GM23338 (cell line): ENCODE measurements around the gene ABCF2. TPM values are rescaled to one million over a fixed set of nuclear protein-coding genes. Genes with fewer than 3 reads are reported as not detected.

Source experiments
- ATAC-seq: fragments of 200-7000 bp; cut with Tn5 transposase; 3 replicates; pipeline ENCODE4 v1.9.1; 2020
- DNase-seq: peaks from one replicate; pipeline ENCODE4 v3.0.0-alpha.2; 2015; ENCODE audit warnings: low spot score
- H2AFZ ChIP-seq: fragments of 200-600 bp; sonication (generic); 2 replicates; pipeline ENCODE4 v1.8.0; 2016; ENCODE audit warnings: antibody characterized with exemption, mild to moderate bottlenecking, moderate library complexity
- H3F3A ChIP-seq: fragments of 200-600 bp; sonication (generic); replicated peaks from 2 replicates; pipeline ENCODE4 v1.8.0; 2017; ENCODE audit warnings: antibody characterized with exemption, mixed run types, low read depth
- H3K27ac ChIP-seq: fragments of 200-600 bp; sonication (generic); 2 replicates; pipeline ENCODE4 v1.6.1; 2016; ENCODE audit warnings: low read depth
- H3K27me3 ChIP-seq: fragments of 200-600 bp; sonication (generic); 2 replicates; pipeline ENCODE4 v1.8.0; 2016; ENCODE audit warnings: mild to moderate bottlenecking, mixed run types, moderate library complexity; ENCODE audit not compliant: insufficient read depth
- H3K36me3 ChIP-seq: fragments of 200-600 bp; sonication (generic); 2 replicates; pipeline ENCODE4 v1.8.0; 2016; ENCODE audit warnings: mild to moderate bottlenecking; ENCODE audit not compliant: insufficient read depth
- H3K4me1 ChIP-seq: fragments of 200-600 bp; sonication (generic); 2 replicates; pipeline ENCODE4 v1.8.0; 2016; ENCODE audit warnings: mild to moderate bottlenecking, moderate library complexity; ENCODE audit not compliant: insufficient read depth
- H3K4me2 ChIP-seq: fragments of 200-600 bp; sonication (generic); 2 replicates; pipeline ENCODE4 v1.7.1; 2017; ENCODE audit warnings: mixed run types
- H3K4me3 ChIP-seq: fragments of 200-600 bp; sonication (generic); 2 replicates; pipeline ENCODE4 v1.6.1; 2016; ENCODE audit warnings: mixed run types
- H3K79me2 ChIP-seq: fragments of 200-600 bp; sonication (generic); replicated peaks from 2 replicates; pipeline ENCODE4 v1.8.0; 2017; ENCODE audit warnings: mild to moderate bottlenecking; ENCODE audit not compliant: insufficient read depth
- H3K9me2 ChIP-seq: fragments of 200-600 bp; sonication (generic); 2 replicates; pipeline ENCODE4 v1.8.0; 2017; ENCODE audit not compliant: insufficient read depth
- H4K20me1 ChIP-seq: fragments of 200-600 bp; sonication (generic); replicated peaks from 2 replicates; pipeline ENCODE4 v1.8.0; 2017; ENCODE audit warnings: mild to moderate bottlenecking; ENCODE audit not compliant: insufficient read depth
- H3K27ac Mint-ChIP-seq: 2 replicates; pipeline ENCODE4 v1.8.0; 2020; ENCODE audit warnings: inconsistent platforms, mild to moderate bottlenecking, moderate library complexity, mixed read lengths
- H3K27me3 Mint-ChIP-seq: 3 replicates; pipeline ENCODE4 v1.8.0; 2022; ENCODE audit warnings: low read depth, mild to moderate bottlenecking, moderate library complexity, mixed read lengths, inconsistent platforms; ENCODE audit not compliant: insufficient read depth, poor library complexity
- H3K36me3 Mint-ChIP-seq: 3 replicates; pipeline ENCODE4 v1.8.0; 2021; ENCODE audit warnings: low read depth, mild to moderate bottlenecking, inconsistent platforms, moderate library complexity, mixed read lengths
- H3K4me1 Mint-ChIP-seq: 3 replicates; pipeline ENCODE4 v1.8.0; 2020; ENCODE audit warnings: mild to moderate bottlenecking, inconsistent platforms, mixed read lengths
- H3K4me3 Mint-ChIP-seq: 3 replicates; pipeline ENCODE4 v1.8.0; 2021; ENCODE audit warnings: moderate library complexity, mild to moderate bottlenecking, inconsistent platforms, mixed read lengths
- H3K9me3 Mint-ChIP-seq: 3 replicates; pipeline ENCODE4 v1.8.0; 2020; ENCODE audit warnings: moderate library complexity, mild to moderate bottlenecking, inconsistent platforms, mixed read lengths
- EZH2phosphoT487 ChIP-seq: fragments of 200-600 bp; sonication (generic); IDR thresholded peaks from one replicate; pipeline ENCODE4 v1.8.1; 2018; ENCODE audit warnings: antibody characterized with exemption; ENCODE audit not compliant: unreplicated experiment
- JUNB ChIP-seq: IDR thresholded peaks from one replicate; pipeline ENCODE4 v1.6.1; 2016; ENCODE audit warnings: antibody characterized with exemption; ENCODE audit not compliant: unreplicated experiment
- NANOG ChIP-seq: IDR thresholded peaks from 2 replicates; pipeline ENCODE4 v1.6.1; 2016; ENCODE audit warnings: antibody characterized with exemption, borderline replicate concordance
- STAT1 ChIP-seq: IDR thresholded peaks from one replicate; pipeline ENCODE4 v1.6.1; 2016; ENCODE audit warnings: antibody characterized with exemption; ENCODE audit not compliant: unreplicated experiment
- polyA plus RNA-seq: library from polyadenylated mRNA; unstranded; fragments of >200 nt; fragmentation: Nextera tagmentation; extraction: Ambion mirVana; gene quantifications from 2 replicates; pipeline ENCODE4 v1.2.1, GENCODE V29; 2016
- total RNA-seq: library from RNA; depleted of rRNA; stranded (reverse); fragments of >200 nt; shearing (Covaris generic); gene quantifications from 2 replicates; pipeline ENCODE4 v1.2.3, GENCODE V29; 2014
- TF ChIP-seq, protein P1 (sequence below), 2 experiments: fragments of 200-600 bp in 1 of 2; sonication (generic) in 1 of 2; conservative IDR thresholded peaks; 2 replicates each; pipeline versions ENCODE4 v1.5.1 to v1.6.1; 2016 to 2017; ENCODE audit warnings: antibody characterized with exemption in 2 of 2, low read depth in 2 of 2, mild to moderate bottlenecking in 2 of 2, moderate library complexity in 1 of 2
- TF ChIP-seq, protein P2 (sequence below): fragments of 250-450 bp; sonication (Bioruptor Pico); IDR thresholded peaks from 2 replicates; pipeline ENCODE4 v1.5.0; 2020; ENCODE audit warnings: mild to moderate bottlenecking, moderate library complexity

Gene ABCF2
- total and polyA plus RNA-seq, 2 experiments from 2014 or later: 18.7 to 58.7 TPM

DNA sequence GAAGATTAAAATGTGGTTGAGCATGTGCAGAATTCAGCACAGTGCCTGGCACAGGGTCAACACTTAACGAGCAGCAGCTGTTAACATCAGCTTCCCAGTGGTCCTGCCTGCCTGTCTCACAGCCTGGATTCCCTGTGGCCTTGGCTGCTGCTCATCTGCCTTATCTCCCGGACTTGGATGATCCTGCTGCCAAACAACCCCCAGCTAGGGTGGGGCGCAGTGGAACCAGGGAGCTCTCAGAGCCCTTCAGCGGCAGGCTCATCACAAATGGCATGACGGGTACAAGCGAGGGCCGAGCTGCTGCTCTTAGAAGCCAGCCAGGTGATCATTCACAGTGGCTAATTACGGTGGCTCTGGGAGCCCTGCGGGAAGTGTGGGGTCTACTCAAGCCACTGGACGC is 34.5 kb upstream of the ABCF2 start:
- H3F3A ChIP-seq: no peaks in the 10 kb centered on the region
- no peaks in the 10 kb centered on the region for H3K36me3 ChIP-seq
- no peak overlapping the region for H2AFZ ChIP-seq
- H4K20me1 ChIP-seq: no peaks in the 10 kb centered on the region
- peaks cover 15% of the 10 kb centered on the region for H3K27me3 Mint-ChIP-seq
- H3K4me1 Mint-ChIP-seq: peaks cover 10% of the 10 kb centered on the region
- H3K9me3 Mint-ChIP-seq: no peaks in the 10 kb centered on the region
- H3K4me3 ChIP-seq: no peak overlapping the region
- no peaks in the 10 kb centered on the region for H3K27me3 ChIP-seq
- H3K4me3 Mint-ChIP-seq: no peak overlapping the region
- TF ChIP-seq NANOG (no peak), JUNB (no peak)
- TF ChIP-seq, protein P1, sequence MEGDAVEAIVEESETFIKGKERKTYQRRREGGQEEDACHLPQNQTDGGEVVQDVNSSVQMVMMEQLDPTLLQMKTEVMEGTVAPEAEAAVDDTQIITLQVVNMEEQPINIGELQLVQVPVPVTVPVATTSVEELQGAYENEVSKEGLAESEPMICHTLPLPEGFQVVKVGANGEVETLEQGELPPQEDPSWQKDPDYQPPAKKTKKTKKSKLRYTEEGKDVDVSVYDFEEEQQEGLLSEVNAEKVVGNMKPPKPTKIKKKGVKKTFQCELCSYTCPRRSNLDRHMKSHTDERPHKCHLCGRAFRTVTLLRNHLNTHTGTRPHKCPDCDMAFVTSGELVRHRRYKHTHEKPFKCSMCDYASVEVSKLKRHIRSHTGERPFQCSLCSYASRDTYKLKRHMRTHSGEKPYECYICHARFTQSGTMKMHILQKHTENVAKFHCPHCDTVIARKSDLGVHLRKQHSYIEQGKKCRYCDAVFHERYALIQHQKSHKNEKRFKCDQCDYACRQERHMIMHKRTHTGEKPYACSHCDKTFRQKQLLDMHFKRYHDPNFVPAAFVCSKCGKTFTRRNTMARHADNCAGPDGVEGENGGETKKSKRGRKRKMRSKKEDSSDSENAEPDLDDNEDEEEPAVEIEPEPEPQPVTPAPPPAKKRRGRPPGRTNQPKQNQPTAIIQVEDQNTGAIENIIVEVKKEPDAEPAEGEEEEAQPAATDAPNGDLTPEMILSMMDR (conservative IDR thresholded peaks at IDR 0.05; ENCODE audit: low read depth in 2 of 2): no peak
- H3K79me2 ChIP-seq: no peaks in the 10 kb centered on the region
- H3K36me3 Mint-ChIP-seq: no peaks in the 10 kb centered on the region
- no peak overlapping the region for H3K27ac Mint-ChIP-seq
- ATAC-seq: no peak
- no peaks in the 10 kb centered on the region for H3K4me1 ChIP-seq
- H3K4me2 ChIP-seq: no peak overlapping the region
- DNase-seq: no peak
- no peak overlapping the region for H3K27ac ChIP-seq
- no peaks in the 10 kb centered on the region for H3K9me2 ChIP-seq

DNA sequence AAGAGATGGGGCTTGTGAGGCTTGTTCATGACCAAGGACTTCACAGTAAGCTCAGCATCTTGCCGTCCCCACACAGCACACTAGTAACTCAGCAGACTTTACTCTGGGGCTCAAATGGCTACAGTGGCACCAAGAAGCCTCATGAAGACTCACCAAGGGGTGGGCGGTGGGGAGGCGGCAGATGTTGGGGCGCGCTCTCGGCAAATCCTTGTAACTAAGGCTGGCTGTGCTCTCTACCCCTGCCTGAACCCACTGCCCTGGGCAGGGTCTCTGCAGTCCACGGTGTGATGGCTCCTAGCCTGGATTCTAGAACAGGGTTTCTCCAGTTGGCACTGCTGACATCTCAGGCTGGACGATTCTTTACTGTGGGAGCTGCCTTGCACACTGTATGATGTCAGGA is 33.9 kb upstream of the ABCF2 start:
- no peaks in the 10 kb centered on the region for H3K79me2 ChIP-seq
- Mint-ChIP-seq H3K27ac (no peak overlapping the region), H3K36me3 (no peaks in the 10 kb centered on the region), H3K9me3 (no peaks in the 10 kb centered on the region), H3K4me3 (no peak overlapping the region), H3K27me3 (peaks cover 15% of the 10 kb centered on the region), H3K4me1 (peaks cover 10% of the 10 kb centered on the region)
- H3K27me3 ChIP-seq: no peaks in the 10 kb centered on the region
- no peak overlapping the region for H2AFZ ChIP-seq
- H3K9me2 ChIP-seq: no peaks in the 10 kb centered on the region
- no peaks in the 10 kb centered on the region for H3K36me3 ChIP-seq
- TF ChIP-seq, protein P2, sequence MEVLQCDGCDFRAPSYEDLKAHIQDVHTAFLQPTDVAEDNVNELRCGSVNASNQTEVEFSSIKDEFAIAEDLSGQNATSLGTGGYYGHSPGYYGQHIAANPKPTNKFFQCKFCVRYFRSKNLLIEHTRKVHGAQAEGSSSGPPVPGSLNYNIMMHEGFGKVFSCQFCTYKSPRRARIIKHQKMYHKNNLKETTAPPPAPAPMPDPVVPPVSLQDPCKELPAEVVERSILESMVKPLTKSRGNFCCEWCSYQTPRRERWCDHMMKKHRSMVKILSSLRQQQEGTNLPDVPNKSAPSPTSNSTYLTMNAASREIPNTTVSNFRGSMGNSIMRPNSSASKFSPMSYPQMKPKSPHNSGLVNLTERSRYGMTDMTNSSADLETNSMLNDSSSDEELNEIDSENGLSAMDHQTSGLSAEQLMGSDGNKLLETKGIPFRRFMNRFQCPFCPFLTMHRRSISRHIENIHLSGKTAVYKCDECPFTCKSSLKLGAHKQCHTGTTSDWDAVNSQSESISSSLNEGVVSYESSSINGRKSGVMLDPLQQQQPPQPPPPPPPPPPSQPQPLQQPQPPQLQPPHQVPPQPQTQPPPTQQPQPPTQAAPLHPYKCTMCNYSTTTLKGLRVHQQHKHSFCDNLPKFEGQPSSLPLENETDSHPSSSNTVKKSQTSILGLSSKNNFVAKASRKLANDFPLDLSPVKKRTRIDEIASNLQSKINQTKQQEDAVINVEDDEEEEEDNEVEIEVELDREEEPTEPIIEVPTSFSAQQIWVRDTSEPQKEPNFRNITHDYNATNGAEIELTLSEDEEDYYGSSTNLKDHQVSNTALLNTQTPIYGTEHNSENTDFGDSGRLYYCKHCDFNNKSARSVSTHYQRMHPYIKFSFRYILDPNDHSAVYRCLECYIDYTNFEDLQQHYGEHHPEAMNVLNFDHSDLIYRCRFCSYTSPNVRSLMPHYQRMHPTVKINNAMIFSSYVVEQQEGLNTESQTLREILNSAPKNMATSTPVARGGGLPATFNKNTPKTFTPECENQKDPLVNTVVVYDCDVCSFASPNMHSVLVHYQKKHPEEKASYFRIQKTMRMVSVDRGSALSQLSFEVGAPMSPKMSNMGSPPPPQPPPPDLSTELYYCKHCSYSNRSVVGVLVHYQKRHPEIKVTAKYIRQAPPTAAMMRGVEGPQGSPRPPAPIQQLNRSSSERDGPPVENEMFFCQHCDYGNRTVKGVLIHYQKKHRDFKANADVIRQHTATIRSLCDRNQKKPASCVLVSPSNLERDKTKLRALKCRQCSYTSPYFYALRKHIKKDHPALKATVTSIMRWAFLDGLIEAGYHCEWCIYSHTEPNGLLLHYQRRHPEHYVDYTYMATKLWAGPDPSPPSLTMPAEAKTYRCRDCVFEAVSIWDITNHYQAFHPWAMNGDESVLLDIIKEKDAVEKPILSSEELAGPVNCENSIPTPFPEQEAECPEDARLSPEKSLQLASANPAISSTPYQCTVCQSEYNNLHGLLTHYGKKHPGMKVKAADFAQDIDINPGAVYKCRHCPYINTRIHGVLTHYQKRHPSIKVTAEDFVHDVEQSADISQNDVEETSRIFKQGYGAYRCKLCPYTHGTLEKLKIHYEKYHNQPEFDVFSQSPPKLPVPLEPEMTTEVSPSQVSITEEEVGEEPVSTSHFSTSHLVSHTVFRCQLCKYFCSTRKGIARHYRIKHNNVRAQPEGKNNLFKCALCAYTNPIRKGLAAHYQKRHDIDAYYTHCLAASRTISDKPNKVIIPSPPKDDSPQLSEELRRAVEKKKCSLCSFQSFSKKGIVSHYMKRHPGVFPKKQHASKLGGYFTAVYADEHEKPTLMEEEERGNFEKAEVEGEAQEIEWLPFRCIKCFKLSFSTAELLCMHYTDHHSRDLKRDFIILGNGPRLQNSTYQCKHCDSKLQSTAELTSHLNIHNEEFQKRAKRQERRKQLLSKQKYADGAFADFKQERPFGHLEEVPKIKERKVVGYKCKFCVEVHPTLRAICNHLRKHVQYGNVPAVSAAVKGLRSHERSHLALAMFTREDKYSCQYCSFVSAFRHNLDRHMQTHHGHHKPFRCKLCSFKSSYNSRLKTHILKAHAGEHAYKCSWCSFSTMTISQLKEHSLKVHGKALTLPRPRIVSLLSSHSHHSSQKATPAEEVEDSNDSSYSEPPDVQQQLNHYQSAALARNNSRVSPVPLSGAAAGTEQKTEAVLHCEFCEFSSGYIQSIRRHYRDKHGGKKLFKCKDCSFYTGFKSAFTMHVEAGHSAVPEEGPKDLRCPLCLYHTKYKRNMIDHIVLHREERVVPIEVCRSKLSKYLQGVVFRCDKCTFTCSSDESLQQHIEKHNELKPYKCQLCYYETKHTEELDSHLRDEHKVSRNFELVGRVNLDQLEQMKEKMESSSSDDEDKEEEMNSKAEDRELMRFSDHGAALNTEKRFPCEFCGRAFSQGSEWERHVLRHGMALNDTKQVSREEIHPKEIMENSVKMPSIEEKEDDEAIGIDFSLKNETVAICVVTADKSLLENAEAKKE: no peak
- TF ChIP-seq JUNB: no peak
- TF ChIP-seq EZH2phosphoT487: no peak
- no peak for TF ChIP-seq STAT1
- no peak overlapping the region for H3K27ac ChIP-seq
- DNase-seq (no peak), ATAC-seq (no peak)
- no peaks in the 10 kb centered on the region for H3F3A ChIP-seq
- no peak overlapping the region for H3K4me2 ChIP-seq
- no peaks in the 10 kb centered on the region for H4K20me1 ChIP-seq
- no peak overlapping the region for H3K4me3 ChIP-seq
- no peaks in the 10 kb centered on the region for H3K4me1 ChIP-seq
